ENCODE data around the gene HIPK1.

The HIPK1 gene

GRCh38 chr1:114021665-114022099 lies 92.6 kb downstream of the HIPK1 start:
- DNase-seq = no peak

- DNase-seq = no peak
Observed at GRCh38 chr1:114022877-114023276, 93.8 kb downstream of the HIPK1 start.

GRCh38 chr1:114023377-114023776 lies 94.3 kb downstream of the HIPK1 start:
- DNase-seq = no peak

- DNase-seq = no peak
Observed at GRCh38 chr1:114024049-114024448, 94.9 kb downstream of the HIPK1 start.

GRCh38 chr1:114025609-114026401 lies 96.7 kb downstream of the HIPK1 start:
- DNase-seq = no peak

GRCh38 chr1:114026797-114027196 lies 97.7 kb downstream of the HIPK1 start:
- no peak for DNase-seq

Measured in CD4-positive, alpha-beta T cell treated with Interleukin-15 for 1 hour (primary cell).